ENCODE data around the gene KRTAP4-16.
"Not testable (repeated sequence)": the region's sequence is repeated elsewhere in the genome, so short reads cannot be mapped to it uniquely, and the experiment has no call there.

The KRTAP4-16 gene

DNA sequence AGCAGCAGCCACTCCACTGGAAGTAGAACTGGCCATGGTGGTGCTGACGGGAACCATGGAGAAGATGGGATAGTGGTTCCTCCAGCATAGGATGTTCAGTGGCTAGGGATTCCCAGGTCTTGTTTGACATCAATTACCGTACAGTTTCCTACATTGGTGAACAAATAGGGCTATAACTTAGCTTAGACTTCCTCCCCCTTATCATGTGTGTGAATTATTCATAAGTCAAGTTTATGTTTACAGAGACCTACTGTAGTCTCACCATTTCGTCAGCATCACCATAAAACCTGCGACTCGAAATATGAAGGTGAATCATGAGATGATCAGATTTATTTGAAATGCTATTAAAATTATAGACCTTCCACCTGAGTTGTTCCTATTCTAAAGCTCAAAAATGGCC is 43.3 kb downstream of the KRTAP4-16 start:
- H3K4me3 Mint-ChIP-seq = no peak overlapping the region
- no peaks in the 10 kb centered on the region for H3K36me3 Mint-ChIP-seq (ENCODE audit: low read depth)
- no peak for DNase-seq
- no peak overlapping the region for H3K27ac Mint-ChIP-seq
- peaks cover 11% of the 10 kb centered on the region for H3K4me1 Mint-ChIP-seq
- TF ChIP-seq, protein P1, sequence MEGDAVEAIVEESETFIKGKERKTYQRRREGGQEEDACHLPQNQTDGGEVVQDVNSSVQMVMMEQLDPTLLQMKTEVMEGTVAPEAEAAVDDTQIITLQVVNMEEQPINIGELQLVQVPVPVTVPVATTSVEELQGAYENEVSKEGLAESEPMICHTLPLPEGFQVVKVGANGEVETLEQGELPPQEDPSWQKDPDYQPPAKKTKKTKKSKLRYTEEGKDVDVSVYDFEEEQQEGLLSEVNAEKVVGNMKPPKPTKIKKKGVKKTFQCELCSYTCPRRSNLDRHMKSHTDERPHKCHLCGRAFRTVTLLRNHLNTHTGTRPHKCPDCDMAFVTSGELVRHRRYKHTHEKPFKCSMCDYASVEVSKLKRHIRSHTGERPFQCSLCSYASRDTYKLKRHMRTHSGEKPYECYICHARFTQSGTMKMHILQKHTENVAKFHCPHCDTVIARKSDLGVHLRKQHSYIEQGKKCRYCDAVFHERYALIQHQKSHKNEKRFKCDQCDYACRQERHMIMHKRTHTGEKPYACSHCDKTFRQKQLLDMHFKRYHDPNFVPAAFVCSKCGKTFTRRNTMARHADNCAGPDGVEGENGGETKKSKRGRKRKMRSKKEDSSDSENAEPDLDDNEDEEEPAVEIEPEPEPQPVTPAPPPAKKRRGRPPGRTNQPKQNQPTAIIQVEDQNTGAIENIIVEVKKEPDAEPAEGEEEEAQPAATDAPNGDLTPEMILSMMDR (IDR thresholded peaks at IDR 0.05) = no peak
- H3K9me3 Mint-ChIP-seq = peaks cover 5% of the 10 kb centered on the region
- H3K27me3 Mint-ChIP-seq (ENCODE audit: low read depth, poor library complexity) = no peaks in the 10 kb centered on the region

DNA sequence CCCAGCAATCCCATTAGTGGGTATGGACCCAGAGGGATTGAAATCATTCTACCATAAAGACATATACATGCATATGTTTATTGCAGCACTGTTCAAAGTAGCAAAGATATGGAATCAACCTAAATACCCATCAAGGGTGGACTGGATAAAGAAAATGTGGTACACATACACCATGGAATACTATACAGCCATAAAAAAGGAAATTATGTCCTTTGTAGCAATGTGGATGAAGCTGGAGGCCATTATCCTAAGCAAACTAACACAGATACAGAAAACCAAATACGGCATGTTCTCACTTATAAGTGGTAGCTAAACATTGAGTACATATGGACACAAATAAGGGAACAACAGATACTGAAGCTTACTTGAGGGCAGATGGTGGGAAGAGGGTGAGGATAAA is 44.5 kb downstream of the KRTAP4-16 start:
- H3K4me1 Mint-ChIP-seq = peaks cover 11% of the 10 kb centered on the region
- no peak for DNase-seq
- H3K9me3 Mint-ChIP-seq = peaks cover 17% of the 10 kb centered on the region
- no peaks in the 10 kb centered on the region for H3K36me3 Mint-ChIP-seq (ENCODE audit: low read depth)
- TF ChIP-seq, protein P1 (IDR thresholded peaks at IDR 0.05) = no peak
- no peaks in the 10 kb centered on the region for H3K27me3 Mint-ChIP-seq (ENCODE audit: low read depth, poor library complexity)
- no peak overlapping the region for H3K27ac Mint-ChIP-seq
- no peak overlapping the region for H3K4me3 Mint-ChIP-seq

DNA sequence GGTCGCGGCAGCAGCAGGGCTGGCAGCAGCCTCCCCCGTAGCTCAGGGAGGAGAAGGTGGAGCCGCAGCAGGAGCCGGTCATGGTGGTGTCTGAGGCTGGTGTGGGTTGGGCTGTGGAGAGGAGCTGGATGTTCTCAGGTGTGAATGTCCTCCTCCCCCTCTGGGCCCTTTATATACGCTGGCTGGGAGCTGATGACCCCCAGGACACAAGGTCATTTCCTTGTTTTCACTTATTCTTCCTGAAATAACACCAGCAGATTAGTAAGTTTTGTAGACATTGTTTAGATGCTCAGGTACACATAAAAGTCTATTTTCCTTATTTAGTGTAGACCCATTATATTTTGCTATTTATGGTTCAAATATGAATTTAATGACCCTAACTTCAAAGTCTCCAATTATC is 46.9 kb downstream of the KRTAP4-16 start, which contains the start of gene KRTAP2-2:
Gene KRTAP2-2, minus strand, starts transcription at position 101 of the 400 bp plus-strand sequence. Its CDS starts 19 bp downstream, at position 82.
- not testable (repeated sequence) for H3K36me3 Mint-ChIP-seq (ENCODE audit: low read depth); DNase-seq; H3K27ac Mint-ChIP-seq; H3K4me3 Mint-ChIP-seq; H3K4me1 Mint-ChIP-seq; H3K27me3 Mint-ChIP-seq (ENCODE audit: low read depth, poor library complexity)
- H3K9me3 Mint-ChIP-seq = peaks cover 17% of the 10 kb centered on the region

DNA sequence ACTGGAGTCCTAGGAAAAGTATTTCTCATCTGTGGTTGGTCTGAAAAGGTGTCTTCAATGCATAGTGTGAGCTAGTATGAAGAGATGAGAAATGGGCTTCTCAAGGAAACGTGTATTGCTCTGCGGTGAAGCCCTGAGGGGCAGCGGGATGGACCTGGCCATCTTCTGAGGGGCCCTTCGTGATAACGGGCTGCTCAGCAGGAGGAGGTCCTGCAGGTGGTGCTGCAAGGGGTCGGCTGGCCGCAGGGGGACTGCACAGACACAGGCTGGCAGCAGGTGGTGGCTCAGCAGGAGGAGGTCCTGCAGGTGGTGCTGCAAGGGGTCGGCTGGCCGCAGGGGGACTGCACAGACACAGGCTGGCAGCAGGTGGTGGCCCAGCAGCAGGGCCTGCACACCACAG is 47.5 kb downstream of the KRTAP4-16 start:
- not testable (repeated sequence) for DNase-seq; H3K27ac Mint-ChIP-seq; H3K36me3 Mint-ChIP-seq (ENCODE audit: low read depth); H3K27me3 Mint-ChIP-seq (ENCODE audit: low read depth, poor library complexity); H3K4me3 Mint-ChIP-seq; H3K4me1 Mint-ChIP-seq
- H3K9me3 Mint-ChIP-seq = peaks cover 17% of the 10 kb centered on the region

DNA sequence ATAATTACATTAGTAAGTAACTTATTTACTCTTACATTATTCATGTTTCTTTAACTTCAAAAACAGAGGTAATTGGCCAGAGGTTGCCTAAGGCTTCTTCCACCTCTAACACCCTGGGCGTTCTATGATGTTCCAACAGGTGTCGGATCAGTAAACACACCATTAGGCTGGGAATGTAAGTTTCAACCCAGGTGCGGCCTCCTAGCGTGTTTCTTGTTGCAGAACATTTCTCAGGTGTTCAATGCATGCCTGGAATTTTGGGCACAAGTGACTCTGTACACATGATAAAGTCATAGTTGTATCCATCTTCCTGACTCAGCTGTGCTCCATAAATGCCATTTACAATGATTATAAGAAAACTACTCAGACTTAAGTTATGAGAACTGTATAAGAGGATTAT is 48.0 kb downstream of the KRTAP4-16 start:
- Mint-ChIP-seq H3K4me1 (peaks cover under 1% of the 10 kb centered on the region), H3K4me3 (no peak overlapping the region), H3K9me3 (peaks cover 17% of the 10 kb centered on the region), H3K36me3 (ENCODE audit: low read depth) (no peaks in the 10 kb centered on the region), H3K27me3 (ENCODE audit: low read depth, poor library complexity) (no peaks in the 10 kb centered on the region), H3K27ac (no peak overlapping the region)
- TF ChIP-seq, protein P1 (IDR thresholded peaks at IDR 0.05) = no peak
- DNase-seq = no peak

DNA sequence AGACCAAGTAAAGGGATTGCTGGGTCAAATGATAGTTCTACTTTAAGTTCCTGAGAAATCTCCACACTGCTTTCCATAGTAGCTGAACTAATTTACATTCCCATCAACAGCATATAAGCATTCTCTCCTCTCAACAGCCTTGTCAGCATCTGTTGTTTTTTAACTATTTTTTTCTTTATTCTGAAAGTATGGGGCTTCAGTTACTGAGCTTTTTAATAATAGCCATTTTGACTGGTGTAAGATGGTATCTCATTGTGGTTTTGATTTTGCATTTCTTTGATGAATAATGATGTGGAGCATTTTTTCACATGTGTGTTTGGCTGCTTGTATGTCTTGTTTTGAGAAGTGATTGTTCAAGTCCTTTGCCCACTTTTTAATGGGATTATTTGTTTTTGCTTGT is 49.4 kb downstream of the KRTAP4-16 start:
- Mint-ChIP-seq H3K4me1 (no peaks in the 10 kb centered on the region), H3K27me3 (ENCODE audit: low read depth, poor library complexity) (peaks cover 3% of the 10 kb centered on the region), H3K36me3 (ENCODE audit: low read depth) (no peaks in the 10 kb centered on the region), H3K27ac (no peak overlapping the region), H3K9me3 (peaks cover 17% of the 10 kb centered on the region), H3K4me3 (no peak overlapping the region)
- TF ChIP-seq, protein P1 (IDR thresholded peaks at IDR 0.05) = no peak
- DNase-seq = no peak
